ENCODE measurements around the gene ASAP2. TPM values are rescaled to one million over a fixed set of nuclear protein-coding genes. Genes with fewer than 3 reads are reported as not detected.

Gene ASAP2
- total and polyA plus RNA-seq, 8 donors, result 21.1 to 41.8 (median 35.1) TPM

DNA sequence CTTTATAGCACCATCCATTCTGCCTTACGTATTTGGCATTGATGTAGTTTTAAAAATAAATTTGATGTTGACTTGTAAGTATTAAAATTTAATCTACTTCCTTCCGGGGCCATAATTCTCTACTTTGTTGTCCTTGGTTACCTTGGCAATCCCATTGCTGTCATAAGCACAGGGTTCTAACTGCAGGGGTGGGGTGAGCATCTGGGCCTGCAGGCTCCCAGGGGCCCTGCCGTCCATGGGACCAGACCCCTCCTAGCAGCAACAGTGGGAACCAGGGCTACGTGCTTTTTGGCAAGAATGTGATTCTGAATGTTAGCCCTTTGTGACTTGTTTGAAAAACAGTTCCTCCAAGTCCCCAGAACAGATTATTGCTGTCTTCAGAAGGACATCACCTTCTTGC lies 4.9 kb downstream of the ASAP2 start:
- peaks cover 17 to 55% of the 10 kb centered on the region in 2 donors for H3K4me1 ChIP-seq
- no peak for ATAC-seq
- H3K27ac ChIP-seq, result peak overlapping the region; percentile 2 to 25
- peak in 1 of 4 donors; percentile 35 for DNase-seq
- no peaks in the 10 kb centered on the region for H3K9me3 ChIP-seq
- H3K36me3 ChIP-seq, result no peaks in the 10 kb centered on the region
- intact Hi-C loops (cut with DNase I), result no loop called here
- TF ChIP-seq, protein P1, sequence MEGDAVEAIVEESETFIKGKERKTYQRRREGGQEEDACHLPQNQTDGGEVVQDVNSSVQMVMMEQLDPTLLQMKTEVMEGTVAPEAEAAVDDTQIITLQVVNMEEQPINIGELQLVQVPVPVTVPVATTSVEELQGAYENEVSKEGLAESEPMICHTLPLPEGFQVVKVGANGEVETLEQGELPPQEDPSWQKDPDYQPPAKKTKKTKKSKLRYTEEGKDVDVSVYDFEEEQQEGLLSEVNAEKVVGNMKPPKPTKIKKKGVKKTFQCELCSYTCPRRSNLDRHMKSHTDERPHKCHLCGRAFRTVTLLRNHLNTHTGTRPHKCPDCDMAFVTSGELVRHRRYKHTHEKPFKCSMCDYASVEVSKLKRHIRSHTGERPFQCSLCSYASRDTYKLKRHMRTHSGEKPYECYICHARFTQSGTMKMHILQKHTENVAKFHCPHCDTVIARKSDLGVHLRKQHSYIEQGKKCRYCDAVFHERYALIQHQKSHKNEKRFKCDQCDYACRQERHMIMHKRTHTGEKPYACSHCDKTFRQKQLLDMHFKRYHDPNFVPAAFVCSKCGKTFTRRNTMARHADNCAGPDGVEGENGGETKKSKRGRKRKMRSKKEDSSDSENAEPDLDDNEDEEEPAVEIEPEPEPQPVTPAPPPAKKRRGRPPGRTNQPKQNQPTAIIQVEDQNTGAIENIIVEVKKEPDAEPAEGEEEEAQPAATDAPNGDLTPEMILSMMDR (IDR thresholded peaks at IDR 0.05), result no peak
- H3K4me3 ChIP-seq, result no peak overlapping the region
- H3K27me3 ChIP-seq, result peaks cover 0 to 28% of the 10 kb centered on the region in 2 donors

- Histone ChIP-seq H3K9me3 (no peaks in the 10 kb centered on the region), H3K4me1 (peaks cover 17 to 59% of the 10 kb centered on the region in 2 donors), H3K36me3 (no peaks in the 10 kb centered on the region), H3K27me3 (peaks cover 0 to 25% of the 10 kb centered on the region in 2 donors), H3K4me3 (no peak overlapping the region), H3K27ac (peak overlapping the region; percentile 2 to 30)
- TF ChIP-seq, protein P1 (IDR thresholded peaks at IDR 0.05), result no peak
- DNase-seq (peak in 1 of 4 donors; percentile 25), ATAC-seq (peak; percentile 84)
- intact Hi-C loops (cut with DNase I), result no loop called here
Observed at GRCh38 chr2:9212010-9212635, 5.5 kb downstream of the ASAP2 start.

DNA sequence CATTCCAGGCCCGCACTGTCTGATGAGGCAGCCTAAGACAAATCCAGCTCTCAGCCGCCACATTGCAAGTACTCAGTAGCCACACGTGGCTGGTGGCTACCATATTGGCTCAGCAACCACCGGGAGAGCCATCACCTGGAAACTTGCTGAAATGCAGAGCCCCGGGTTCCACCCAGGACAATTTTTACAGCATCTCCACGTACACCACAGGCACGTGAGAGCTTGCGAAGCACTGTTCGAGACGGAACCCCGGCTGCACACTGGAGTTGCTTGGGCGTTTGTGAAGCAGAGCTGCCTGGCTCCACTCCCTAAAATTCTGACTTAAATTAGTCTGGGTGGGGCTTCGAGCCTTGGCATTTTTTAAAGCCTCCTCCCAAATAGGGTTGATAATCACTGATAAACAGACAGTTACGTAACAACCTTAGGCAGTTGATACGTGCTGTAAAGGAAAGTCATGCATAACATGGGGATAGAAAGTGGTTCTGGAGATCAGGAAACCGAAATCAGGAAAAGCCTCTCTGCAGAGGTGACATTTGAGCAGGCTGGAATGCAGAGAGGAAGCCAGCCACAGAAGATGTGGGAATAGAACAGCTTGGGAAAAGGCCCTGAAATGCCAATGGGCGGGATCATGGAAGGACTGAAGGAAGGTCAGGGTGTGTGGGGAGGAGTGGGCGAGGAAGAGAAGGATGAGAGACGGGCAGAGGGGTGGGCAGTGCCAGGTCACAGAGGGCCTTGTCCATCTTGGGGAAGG lies 6.2 kb downstream of the ASAP2 start:
- Histone ChIP-seq H3K4me1 (peaks cover 17 to 56% of the 10 kb centered on the region in 2 donors), H3K27me3 (peaks cover 0 to 18% of the 10 kb centered on the region in 2 donors), H3K36me3 (no peaks in the 10 kb centered on the region), H3K27ac (peak overlapping the region; percentile 2 to 30), H3K4me3 (no peak overlapping the region), H3K9me3 (no peaks in the 10 kb centered on the region)
- TF ChIP-seq, protein P1 (IDR thresholded peaks at IDR 0.05), result no peak
- DNase-seq (no peak), ATAC-seq (peak; percentile 48)
- intact Hi-C loops (cut with DNase I), result no loop called here

GRCh38 chr2:9213477-9214051 lies 7.0 kb downstream of the ASAP2 start:
- no peak for ATAC-seq
- Histone ChIP-seq H3K4me1 (peaks cover 15 to 51% of the 10 kb centered on the region in 2 donors), H3K4me3 (no peak overlapping the region), H3K36me3 (no peaks in the 10 kb centered on the region), H3K9me3 (no peaks in the 10 kb centered on the region), H3K27ac (peak overlapping the region in 1 of 2 donors; percentile 30), H3K27me3 (peaks cover 0 to 10% of the 10 kb centered on the region in 2 donors)
- no peak for DNase-seq
- TF ChIP-seq, protein P1 (IDR thresholded peaks at IDR 0.05), result no peak
- intact Hi-C loops (cut with DNase I), result no loop called here

- Histone ChIP-seq H3K36me3 (no peaks in the 10 kb centered on the region), H3K4me3 (no peak overlapping the region), H3K9me3 (no peaks in the 10 kb centered on the region), H3K27ac (no peak overlapping the region), H3K4me1 (peaks cover 13 to 41% of the 10 kb centered on the region in 2 donors), H3K27me3 (no peaks in the 10 kb centered on the region)
- TF ChIP-seq, protein P1 (IDR thresholded peaks at IDR 0.05), result no peak
- no peak for ATAC-seq
- intact Hi-C loops (cut with DNase I), result no loop called here
- no peak for DNase-seq
Observed at GRCh38 chr2:9214873-9215272, 8.3 kb downstream of the ASAP2 start.

All from left lung (tissue), 10 donors.